H9 (cell line): Measurements from ENCODE around the gene DPYSL5. TPM values are rescaled to one million over a fixed set of nuclear protein-coding genes. Genes with fewer than 3 reads are reported as not detected.

ENCODE experiments used
- DNase-seq: peaks from one replicate; pipeline ENCODE4 v3.0.0-alpha.2; 2017
- H2AFZ ChIP-seq: one replicate; pipeline ENCODE4 v1.6.1; 2013; ENCODE audit warnings: mild to moderate bottlenecking, low read length, control low read depth, moderate library complexity
- H2AK5ac ChIP-seq: 2 replicates; pipeline ENCODE4 v1.6.1; 2013; ENCODE audit warnings: low read length, control low read depth, mixed read lengths; ENCODE audit not compliant: insufficient read length
- H2BK120ac ChIP-seq: one replicate; pipeline ENCODE4 v1.6.1; 2013; ENCODE audit warnings: low read depth, mild to moderate bottlenecking, low read length, control low read depth, inconsistent platforms; ENCODE audit not compliant: poor library complexity, severe bottlenecking
- H2BK12ac ChIP-seq: 2 replicates; pipeline ENCODE4 v1.6.1; 2013; ENCODE audit warnings: low read length, control low read depth, mixed read lengths, low read depth; ENCODE audit not compliant: insufficient read length
- H2BK15ac ChIP-seq: 2 replicates; pipeline ENCODE4 v1.6.1; 2013; ENCODE audit warnings: low read depth, low read length, control low read depth
- H2BK20ac ChIP-seq: one replicate; pipeline ENCODE4 v1.6.1; 2013; ENCODE audit warnings: low read depth, mild to moderate bottlenecking, low read length, control low read depth, inconsistent platforms; ENCODE audit not compliant: poor library complexity, severe bottlenecking
- H2BK5ac ChIP-seq: 2 replicates; pipeline ENCODE4 v1.6.1; 2013; ENCODE audit warnings: low read length, control low read depth, mixed read lengths; ENCODE audit not compliant: insufficient read length
- H3K14ac ChIP-seq: 2 replicates; pipeline ENCODE4 v1.6.1; 2013; ENCODE audit warnings: low read length, control low read depth; ENCODE audit not compliant: insufficient read depth
- H3K18ac ChIP-seq: 2 replicates; pipeline ENCODE4 v1.6.1; 2013; ENCODE audit warnings: low read depth, mild to moderate bottlenecking, mixed read lengths, low read length, control low read depth; ENCODE audit not compliant: insufficient read length
- H3K23ac ChIP-seq: 2 replicates; pipeline ENCODE4 v1.6.1; 2013; ENCODE audit warnings: low read length, control low read depth, mixed read lengths, low read depth; ENCODE audit not compliant: insufficient read length
- H3K23me2 ChIP-seq: 2 replicates; pipeline ENCODE4 v1.6.1; 2013; ENCODE audit warnings: low read depth, mild to moderate bottlenecking, mixed read lengths, low read length, control low read depth; ENCODE audit not compliant: insufficient read length, poor library complexity, severe bottlenecking
- H3K27ac ChIP-seq: 2 replicates; pipeline ENCODE4 v1.5.1; 2013; ENCODE audit warnings: low read length, control low read depth, mixed read lengths, low read depth; ENCODE audit not compliant: insufficient read length
- H3K27me3 ChIP-seq: 2 replicates; pipeline ENCODE4 v1.6.1; 2013; ENCODE audit warnings: low read length, control low read depth, inconsistent platforms; ENCODE audit not compliant: insufficient read depth
- H3K4ac ChIP-seq: 2 replicates; pipeline ENCODE4 v1.6.1; 2013; ENCODE audit warnings: low read depth, mild to moderate bottlenecking, control low read depth, inconsistent platforms, low read length, moderate library complexity
- H3K4me1 ChIP-seq: 2 replicates; pipeline ENCODE4 v1.6.1; 2013; ENCODE audit warnings: low read length, control low read depth, inconsistent platforms; ENCODE audit not compliant: insufficient read depth
- H3K4me2 ChIP-seq: 2 replicates; pipeline ENCODE4 v1.6.1; 2013; ENCODE audit warnings: low read length, control low read depth, mixed read lengths; ENCODE audit not compliant: insufficient read length, insufficient read depth
- H3K56ac ChIP-seq: 2 replicates; pipeline ENCODE4 v1.6.1; 2013; ENCODE audit warnings: low read depth, mild to moderate bottlenecking, mixed read lengths, low read length, control low read depth; ENCODE audit not compliant: insufficient read length
- H3K79me1 ChIP-seq: 2 replicates; pipeline ENCODE4 v1.6.1; 2013; ENCODE audit warnings: low read depth, mild to moderate bottlenecking, moderate library complexity, low read length, control low read depth, inconsistent platforms; ENCODE audit not compliant: insufficient read depth, poor library complexity, severe bottlenecking
- H3K79me2 ChIP-seq: 2 replicates; pipeline ENCODE4 v1.6.1; 2013; ENCODE audit warnings: low read length, control low read depth, inconsistent platforms; ENCODE audit not compliant: insufficient read depth
- H3K9ac ChIP-seq: 2 replicates; pipeline ENCODE4 v1.6.1; 2013; ENCODE audit warnings: low read length, control low read depth, mixed read lengths; ENCODE audit not compliant: insufficient read length; ENCODE audit errors: extremely low read depth
- H3K9me3 ChIP-seq: one replicate; pipeline ENCODE4 v1.6.1; 2013; ENCODE audit warnings: low read depth, low read length, inconsistent platforms; ENCODE audit not compliant: control insufficient read depth
- H3T11ph ChIP-seq: one replicate; pipeline ENCODE4 v1.6.1; 2013; ENCODE audit warnings: mild to moderate bottlenecking, low read length, control low read depth, inconsistent platforms
- H4K20me1 ChIP-seq: one replicate; pipeline ENCODE4 v1.6.1; 2013; ENCODE audit not compliant: control insufficient read depth, insufficient read length, insufficient read depth
- H4K5ac ChIP-seq: 2 replicates; pipeline ENCODE4 v1.6.1; 2013; ENCODE audit warnings: low read depth, mild to moderate bottlenecking, mixed read lengths, low read length, control low read depth; ENCODE audit not compliant: insufficient read length
- H4K8ac ChIP-seq: replicated peaks from 2 replicates; pipeline ENCODE4 v1.6.1; 2013; ENCODE audit warnings: low read length, control low read depth, mixed read lengths, low read depth; ENCODE audit not compliant: insufficient read length
- H4K91ac ChIP-seq: 2 replicates; pipeline ENCODE4 v1.6.1; 2013; ENCODE audit warnings: low read depth, mild to moderate bottlenecking, moderate library complexity, mixed read lengths, low read length, control low read depth; ENCODE audit not compliant: insufficient read length
- H3K27ac Mint-ChIP-seq, 3 experiments: 2 replicates in 2 of 3; 3 replicates in 1 of 3; pipeline ENCODE4 v1.8.0; 2020 to 2021; ENCODE audit warnings: mixed read lengths in 3 of 3, mild to moderate bottlenecking in 1 of 3, moderate library complexity in 1 of 3
- H3K27me3 Mint-ChIP-seq: 2 replicates; pipeline ENCODE4 v1.8.0; 2021; ENCODE audit warnings: low read depth, mild to moderate bottlenecking, moderate library complexity, mixed read lengths
- H3K36me3 Mint-ChIP-seq, 3 experiments: 2 replicates in 2 of 3; 3 replicates in 1 of 3; pipeline ENCODE4 v1.8.0; 2020 to 2021; ENCODE audit warnings: low read depth in 3 of 3, mixed read lengths in 3 of 3; ENCODE audit not compliant: insufficient read depth in 1 of 3
- H3K4me1 Mint-ChIP-seq, 2 experiments: 2 replicates each; pipeline ENCODE4 v1.8.0; 2020; ENCODE audit warnings: mixed read lengths in 2 of 2
- H3K4me3 Mint-ChIP-seq, 2 experiments: 2 replicates in 1 of 2; 3 replicates in 1 of 2; pipeline ENCODE4 v1.8.0; 2020 to 2021; ENCODE audit warnings: mild to moderate bottlenecking in 2 of 2, mixed read lengths in 2 of 2, moderate library complexity in 1 of 2
- H3K9me3 Mint-ChIP-seq, 2 experiments: 2 replicates in 1 of 2; 3 replicates in 1 of 2; pipeline ENCODE4 v1.8.0; 2020; ENCODE audit warnings: mild to moderate bottlenecking in 2 of 2, mixed read lengths in 2 of 2, moderate library complexity in 1 of 2
- CTCF ChIP-seq: fragments of 200-600 bp; sonication (generic); conservative IDR thresholded peaks from 3 replicates; pipeline ENCODE4 v1.8.0; 2021; ENCODE audit warnings: antibody characterized with exemption, mild to moderate bottlenecking
- WGBS: extraction: QIAGEN DNeasy Blood & Tissue Kit; methylation state at CpG from one replicate; pipeline ENCODE4 v1.1.7; 2013; ENCODE audit warnings: missing lambda C conversion rate, low lambda C conversion rate, mixed read lengths; ENCODE audit not compliant: insufficient read length; ENCODE audit errors: extremely low coverage; 5-methylcytosine and 5-hydroxymethylcytosine counted together
- total RNA-seq: library from RNA; stranded (reverse); gene quantifications from 2 replicates; pipeline ENCODE4 v1.2.1, GENCODE V29; 2021

DPYSL5 gene
- total RNA-seq, 1 experiment from 2014 or later = 6.4 TPM

GRCh38 chr2:26991717-26992116 lies 143.8 kb downstream of the DPYSL5 start:
- H2BK120ac ChIP-seq = no peak overlapping the region
- no peak overlapping the region for H3K4me2 ChIP-seq
- H3K4ac ChIP-seq = no peak overlapping the region
- no peak for DNase-seq
- no peak overlapping the region for H3K18ac ChIP-seq
- H3K14ac ChIP-seq = no peak overlapping the region
- no peak for TF ChIP-seq CTCF
- no peaks in the 10 kb centered on the region for H3K23me2 ChIP-seq
- no peaks in the 10 kb centered on the region for H3K36me3 Mint-ChIP-seq
- H4K91ac ChIP-seq = no peak overlapping the region
- no CpG with 5 or more reads among the region's 5 CpGs for WGBS
- no peaks in the 10 kb centered on the region for H3K4me1 ChIP-seq
- H3K9me3 Mint-ChIP-seq = no peaks in the 10 kb centered on the region
- no peaks in the 10 kb centered on the region for H4K20me1 ChIP-seq
- H3K79me2 ChIP-seq = no peaks in the 10 kb centered on the region
- no peak overlapping the region for H3K27ac Mint-ChIP-seq
- no peak overlapping the region for H4K8ac ChIP-seq
- no peak overlapping the region for H2BK5ac ChIP-seq
- no peak overlapping the region for H3K4me3 Mint-ChIP-seq
- H3K27me3 Mint-ChIP-seq = peaks cover 10% of the 10 kb centered on the region
- H4K5ac ChIP-seq = no peak overlapping the region
- H3K79me1 ChIP-seq = no peaks in the 10 kb centered on the region
- no peak overlapping the region for H3T11ph ChIP-seq
- H2AK5ac ChIP-seq = no peak overlapping the region
- no peak overlapping the region for H3K27ac ChIP-seq
- no peak overlapping the region for H2BK15ac ChIP-seq
- H3K23ac ChIP-seq = no peak overlapping the region
- H3K56ac ChIP-seq = no peak overlapping the region
- no peak overlapping the region for H2AFZ ChIP-seq
- no peaks in the 10 kb centered on the region for H3K4me1 Mint-ChIP-seq
- no peak overlapping the region for H2BK20ac ChIP-seq
- no peak overlapping the region for H2BK12ac ChIP-seq
- H3K9ac ChIP-seq = no peak overlapping the region
- H3K9me3 ChIP-seq = no peaks in the 10 kb centered on the region
- no peaks in the 10 kb centered on the region for H3K27me3 ChIP-seq
